ENCODE data around the gene PKIG.

GRCh38 chr20:44586289-44586911 is 4.0 kb downstream of the PKIG start:
- TF ChIP-seq EP300 (IDR thresholded peaks at IDR 0.05; ENCODE audit: borderline replicate concordance in 1 of 2, low read depth in 1 of 2, low read length in 1 of 2) (no peak), CTCF (IDR thresholded peaks at IDR 0.05) (no peak), RFX5 (IDR thresholded peaks at IDR 0.05; ENCODE audit: low read length) (no peak), YY1 (IDR thresholded peaks at IDR 0.05; ENCODE audit: low read depth) (no peak), SIN3A (IDR thresholded peaks at IDR 0.05; ENCODE audit: borderline replicate concordance, low read depth, low read length) (no peak), MXI1 (IDR thresholded peaks at IDR 0.05; ENCODE audit: low read depth, low read length) (no peak), ELF1 (IDR thresholded peaks at IDR 0.05) (no peak), JUND (IDR thresholded peaks at IDR 0.05) (no peak), RCOR1 (IDR thresholded peaks at IDR 0.05; ENCODE audit: low read length) (no peak)
